Suprapubic skin (tissue), 4 donors: ENCODE data around the gene EFCAB12. TPM values are rescaled to one million over a fixed set of nuclear protein-coding genes. Genes with fewer than 3 reads are reported as not detected.

Source experiments
- DNase-seq, 2 donors: peaks; one replicate each; pipeline ENCODE4 v3.0.0-alpha.2; 2019; ENCODE audit warnings: low spot score in 2 of 2
- H3K27ac ChIP-seq: fragments of 200-600 bp; sonication (generic); one replicate; pipeline ENCODE4 v1.5.1; 2019
- H3K27me3 ChIP-seq: fragments of 200-600 bp; sonication (generic); one replicate; pipeline ENCODE4 v1.5.1; 2019
- H3K36me3 ChIP-seq: fragments of 200-600 bp; sonication (generic); one replicate; pipeline ENCODE4 v1.5.1; 2019
- H3K4me1 ChIP-seq: fragments of 200-600 bp; sonication (generic); one replicate; pipeline ENCODE4 v1.5.1; 2019
- H3K4me3 ChIP-seq: fragments of 200-600 bp; sonication (generic); one replicate; pipeline ENCODE4 v1.5.1; 2019; ENCODE audit warnings: mild to moderate bottlenecking
- H3K9me3 ChIP-seq: fragments of 200-600 bp; sonication (generic); one replicate; pipeline ENCODE4 v1.5.1; 2019
- CTCF ChIP-seq, 2 donors: fragments of 200-600 bp in 1 of 2; fragments of 450-650 bp in 1 of 2; sonication (generic) in 1 of 2; IDR thresholded peaks; one replicate each; pipeline ENCODE4 v1.5.1; 2016 to 2019; ENCODE audit warnings: antibody characterized with exemption in 2 of 2, mild to moderate bottlenecking in 1 of 2, moderate library complexity in 1 of 2
- EP300 ChIP-seq: sonication (generic); formaldehyde crosslinking; IDR thresholded peaks from one replicate; pipeline ENCODE4 v1.6.1; 2017; ENCODE audit warnings: antibody characterized with exemption
- POLR2A ChIP-seq, 2 donors: fragments of 450-650 bp; IDR thresholded peaks; one replicate each; pipeline ENCODE4 v1.6.1; 2017; ENCODE audit warnings: antibody characterized with exemption in 2 of 2, mild to moderate bottlenecking in 2 of 2, moderate library complexity in 2 of 2
- POLR2AphosphoS5 ChIP-seq, 3 donors: sonication (generic); formaldehyde crosslinking; IDR thresholded peaks; one replicate each; pipeline ENCODE4 v1.6.1; 2017; ENCODE audit warnings: antibody characterized with exemption in 3 of 3
- WGBS: methylation state at CpG from one replicate; pipeline ENCODE4 v1.1.5; 2018; 5-methylcytosine and 5-hydroxymethylcytosine counted together
- total RNA-seq, 4 donors: library from RNA; depleted of rRNA; stranded (reverse); fragments of >200 nt; gene quantifications; one replicate each; pipeline ENCODE4 v1.1.0, GENCODE V29; 2016

EFCAB12 gene
- total RNA-seq, 4 donors from 2014 or later = 0.13 to 1.1 (median 0.23) TPM; not detected in 1

- no peak overlapping the region for H3K27ac ChIP-seq
- H3K27me3 ChIP-seq = no peaks in the 10 kb centered on the region
- peaks cover 31% of the 10 kb centered on the region for H3K4me1 ChIP-seq
- no peak for DNase-seq
- no peak overlapping the region for H3K4me3 ChIP-seq
- TF ChIP-seq CTCF (IDR thresholded peaks at IDR 0.05) (no peak), POLR2A (IDR thresholded peaks at IDR 0.05) (no peak), EP300 (no peak)
- WGBS = 79% methylated on average over 1 of the region's 1 CpG
- peaks cover 60% of the 10 kb centered on the region for H3K36me3 ChIP-seq
- no peaks in the 10 kb centered on the region for H3K9me3 ChIP-seq
These were observed 6.9 kb upstream of the EFCAB12 start for GRCh38 chr3:129435367-129435766.

GRCh38 chr3:129434140-129434539, 5.7 kb upstream of the EFCAB12 start:
- TF ChIP-seq CTCF (IDR thresholded peaks at IDR 0.05) = no peak
- TF ChIP-seq EP300 = no peak
- no peak for TF ChIP-seq POLR2AphosphoS5 (IDR thresholded peaks at IDR 0.05)
- no peak for TF ChIP-seq POLR2A (IDR thresholded peaks at IDR 0.05)
- WGBS = 96% methylated on average over 1 of the region's 1 CpG
- Histone ChIP-seq H3K27ac (no peak overlapping the region), H3K36me3 (peaks cover 62% of the 10 kb centered on the region), H3K27me3 (no peaks in the 10 kb centered on the region), H3K9me3 (no peaks in the 10 kb centered on the region), H3K4me3 (no peak overlapping the region), H3K4me1 (peaks cover 33% of the 10 kb centered on the region)
- DNase-seq = no peak

GRCh38 chr3:129433565-129433964, 5.1 kb upstream of the EFCAB12 start:
- peaks cover 33% of the 10 kb centered on the region for H3K4me1 ChIP-seq
- no peak overlapping the region for H3K27ac ChIP-seq
- peaks cover 62% of the 10 kb centered on the region for H3K36me3 ChIP-seq
- no peak overlapping the region for H3K4me3 ChIP-seq
- H3K9me3 ChIP-seq = no peaks in the 10 kb centered on the region
- no peak for DNase-seq
- no peaks in the 10 kb centered on the region for H3K27me3 ChIP-seq
- TF ChIP-seq EP300 (no peak), POLR2A (IDR thresholded peaks at IDR 0.05) (no peak), CTCF (IDR thresholded peaks at IDR 0.05) (no peak), POLR2AphosphoS5 (IDR thresholded peaks at IDR 0.05) (no peak)
- WGBS = 93% methylated on average over 5 of the region's 5 CpGs

DNA sequence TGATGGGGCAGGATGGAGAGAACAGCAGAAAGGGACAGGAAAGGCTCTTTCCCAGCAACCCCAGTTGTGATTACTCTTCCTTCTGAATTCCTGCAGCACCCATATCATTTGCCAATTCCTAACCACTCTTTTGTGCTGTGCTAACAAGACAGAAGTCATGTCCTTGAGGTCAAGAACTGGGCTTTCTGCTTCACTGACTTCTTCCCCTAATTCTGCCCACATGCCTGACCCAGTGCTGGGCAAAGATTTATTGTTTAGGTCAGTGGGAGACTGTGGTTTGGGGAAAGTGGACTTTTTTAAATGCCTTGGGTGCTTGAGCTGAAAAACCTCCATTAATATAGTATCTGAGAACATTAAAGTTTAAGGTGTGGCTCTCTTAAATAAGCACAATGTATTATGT, 4.2 kb upstream of the EFCAB12 start:
- peaks cover 59% of the 10 kb centered on the region for H3K36me3 ChIP-seq
- no peak for DNase-seq
- no peak overlapping the region for H3K27ac ChIP-seq
- no peak overlapping the region for H3K4me3 ChIP-seq
- H3K9me3 ChIP-seq = no peaks in the 10 kb centered on the region
- peaks cover 34% of the 10 kb centered on the region for H3K4me1 ChIP-seq
- no peaks in the 10 kb centered on the region for H3K27me3 ChIP-seq
- TF ChIP-seq EP300 (no peak), POLR2AphosphoS5 (IDR thresholded peaks at IDR 0.05) (no peak), CTCF (IDR thresholded peaks at IDR 0.05) (no peak), POLR2A (IDR thresholded peaks at IDR 0.05) (no peak)

DNA sequence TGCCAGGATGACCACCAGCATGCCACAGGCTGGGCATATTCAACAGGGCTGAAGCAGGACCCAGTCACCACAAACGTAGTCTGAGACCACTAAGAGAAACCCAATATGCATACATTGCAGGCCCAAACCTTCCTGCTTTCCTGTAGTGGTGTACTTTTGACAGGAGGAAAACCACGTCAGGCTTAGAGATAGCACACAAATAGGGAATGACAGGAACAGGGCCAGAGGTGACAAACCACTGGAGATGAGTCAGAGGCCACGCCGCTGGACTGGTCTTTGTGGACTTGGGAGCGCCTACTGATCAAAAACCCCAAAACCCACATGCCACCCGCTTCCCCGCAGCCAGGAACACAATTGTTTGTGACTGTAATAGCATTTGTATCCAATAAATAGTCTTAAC, 3.6 kb upstream of the EFCAB12 start:
- TF ChIP-seq EP300 = no peak
- TF ChIP-seq POLR2A (IDR thresholded peaks at IDR 0.05) = no peak
- TF ChIP-seq CTCF (IDR thresholded peaks at IDR 0.05) = no peak
- no peak for TF ChIP-seq POLR2AphosphoS5 (IDR thresholded peaks at IDR 0.05)
- WGBS = 91% methylated on average over 7 of the region's 7 CpGs
- peaks cover 52% of the 10 kb centered on the region for H3K36me3 ChIP-seq
- DNase-seq = no peak
- H3K9me3 ChIP-seq = no peaks in the 10 kb centered on the region
- no peak overlapping the region for H3K4me3 ChIP-seq
- H3K4me1 ChIP-seq = peaks cover 37% of the 10 kb centered on the region
- no peak overlapping the region for H3K27ac ChIP-seq
- no peaks in the 10 kb centered on the region for H3K27me3 ChIP-seq
